PC-3 (cell line): ENCODE data around the gene TOX3. TPM values are rescaled to one million over a fixed set of nuclear protein-coding genes. Genes with fewer than 3 reads are reported as not detected.

Experiments
- ATAC-seq: fragments of 200-7000 bp; cut with Tn5 transposase; 2 replicates; pipeline ENCODE4 v1.9.1; 2020; ENCODE audit warnings: mild to moderate bottlenecking, moderate library complexity
- BruUV-seq: library from RNA; stranded (reverse); fragments of 400-500 nt; replicated peaks from 2 replicates; lab custom pipeline; 2021; lab: Mats Ljungman, UMichigan
- CTCF ChIA-PET: fragments of 300-600 bp; sonication (Branson Sonifier 250); formaldehyde crosslinking; loops from one replicate; lab custom pipeline; 2022; ENCODE audit warnings: antibody characterized with exemption; lab: Charles Lee
- POLR2A ChIA-PET: fragments of 300-600 bp; sonication (Branson Sonifier 250); formaldehyde crosslinking; loops from one replicate; lab custom pipeline; 2022; ENCODE audit warnings: antibody characterized with exemption; ENCODE audit not compliant: unreplicated experiment; lab: Charles Lee
- DNase-seq: peaks from one replicate; pipeline ENCODE4 v3.0.0-alpha.2; 2015
- H2AFZ ChIP-seq: fragments of 300-600 bp; sonication (generic); 2 replicates; pipeline ENCODE4 v1.6.0; 2016; ENCODE audit warnings: antibody characterized with exemption, low read length
- H3F3A ChIP-seq: fragments of 300-600 bp; sonication (generic); one replicate; pipeline ENCODE4 v1.6.0; 2017; ENCODE audit warnings: antibody characterized with exemption, low read length, control low read depth, mild to moderate bottlenecking; ENCODE audit not compliant: unreplicated experiment
- H3K27ac ChIP-seq: fragments of 300-600 bp; sonication (generic); 2 replicates; pipeline ENCODE4 v1.5.1; 2016; ENCODE audit warnings: mild to moderate bottlenecking, low read length
- H3K27me3 ChIP-seq: fragments of 300-600 bp; sonication (generic); 2 replicates; pipeline ENCODE4 v1.6.1; 2016; ENCODE audit warnings: low read length, mixed read lengths
- H3K36me3 ChIP-seq: fragments of 300-600 bp; sonication (generic); 2 replicates; pipeline ENCODE4 v1.6.1; 2016; ENCODE audit warnings: low read depth, mixed run types, low read length, mixed read lengths
- H3K4me1 ChIP-seq: fragments of 300-600 bp; sonication (generic); 2 replicates; pipeline ENCODE4 v1.5.1; 2016; ENCODE audit warnings: low read length; ENCODE audit not compliant: insufficient read depth
- H3K4me2 ChIP-seq: fragments of 300-600 bp; sonication (generic); 2 replicates; pipeline ENCODE4 v1.6.0; 2016; ENCODE audit warnings: low read length
- H3K4me3 ChIP-seq: fragments of 300-600 bp; sonication (generic); 2 replicates; pipeline ENCODE4 v1.5.1; 2016; ENCODE audit warnings: mild to moderate bottlenecking, low read length, mixed read lengths
- H3K79me2 ChIP-seq: fragments of 300-600 bp; sonication (generic); 2 replicates; pipeline ENCODE4 v1.6.1; 2017; ENCODE audit warnings: low read length, mixed read lengths
- H3K9ac ChIP-seq: fragments of 300-600 bp; sonication (generic); 2 replicates; pipeline ENCODE4 v1.6.0; 2016; ENCODE audit warnings: mild to moderate bottlenecking, low read length
- H3K9me2 ChIP-seq: fragments of 300-600 bp; sonication (generic); replicated peaks from 2 replicates; pipeline ENCODE4 v1.6.1; 2016; ENCODE audit warnings: mixed run types, low read length, mixed read lengths
- H3K9me3 ChIP-seq: fragments of 300-600 bp; sonication (generic); 2 replicates; pipeline ENCODE4 v1.6.1; 2016; ENCODE audit warnings: low read length, mixed read lengths
- H4K20me1 ChIP-seq: fragments of 300-600 bp; sonication (generic); 2 replicates; pipeline ENCODE4 v1.6.1; 2016; ENCODE audit warnings: low read length, mixed read lengths
- CTCF ChIP-seq: fragments of 300-600 bp; sonication (generic); conservative IDR thresholded peaks from 2 replicates; pipeline ENCODE4 v1.5.1; 2017; ENCODE audit warnings: antibody characterized with exemption, low read depth, mild to moderate bottlenecking, low read length
- EZH2 ChIP-seq: fragments of 300-600 bp; sonication (generic); IDR thresholded peaks from one replicate; pipeline ENCODE4 v1.6.1; 2017; ENCODE audit warnings: antibody characterized with exemption, mild to moderate bottlenecking, low read length; ENCODE audit not compliant: unreplicated experiment
- EZH2phosphoT487 ChIP-seq: fragments of 300-600 bp; sonication (generic); IDR thresholded peaks from 2 replicates; pipeline ENCODE4 v1.6.1; 2018; ENCODE audit warnings: mild to moderate bottlenecking, antibody characterized with exemption, low read length, borderline replicate concordance
- intact Hi-C: fragments of 100-400 bp; cut with micrococcal nuclease; formaldehyde crosslinking; loops from 2 replicates; pipeline ENCODE4 v1.9.0; 2023
- total RNA-seq: library from RNA; depleted of rRNA; stranded (reverse); fragments of >200 nt; gene quantifications from 2 replicates; pipeline ENCODE4 v1.2.3, GENCODE V29; 2014

TOX3 gene
- total RNA-seq, 1 experiment from 2014 or later, result not detected

GRCh38 chr16:52446080-52446479 is 100.9 kb downstream of the TOX3 start:
- H3K4me2 ChIP-seq, result no peak overlapping the region
- POLR2A ChIA-PET, result no interaction called here
- H3K36me3 ChIP-seq, result no peaks in the 10 kb centered on the region
- no peaks in the 10 kb centered on the region for H3K9me3 ChIP-seq
- no peaks in the 10 kb centered on the region for H3F3A ChIP-seq
- H3K9me2 ChIP-seq, result no peaks in the 10 kb centered on the region
- CTCF ChIA-PET, result no interaction called here
- H3K27ac ChIP-seq, result no peak overlapping the region
- intact Hi-C loops, result no loop called here
- TF ChIP-seq EZH2, result no peak
- no peak for TF ChIP-seq EZH2phosphoT487
- TF ChIP-seq CTCF, result no peak
- no peaks in the 10 kb centered on the region for H3K4me1 ChIP-seq
- no peak overlapping the region for H3K9ac ChIP-seq
- DNase-seq (no peak), ATAC-seq (no peak)
- no peak overlapping the region for H3K4me3 ChIP-seq
- H2AFZ ChIP-seq, result no peak overlapping the region
- H3K79me2 ChIP-seq, result no peaks in the 10 kb centered on the region
- BruUV-seq, result no TSS peak
- no peaks in the 10 kb centered on the region for H4K20me1 ChIP-seq
- no peaks in the 10 kb centered on the region for H3K27me3 ChIP-seq

GRCh38 chr16:52441886-52442285 is 105.1 kb downstream of the TOX3 start:
- Histone ChIP-seq H3K4me1 (no peaks in the 10 kb centered on the region), H3K27me3 (no peaks in the 10 kb centered on the region), H3K9me3 (no peaks in the 10 kb centered on the region), H3K9me2 (no peaks in the 10 kb centered on the region), H3K27ac (no peak overlapping the region), H2AFZ (no peak overlapping the region), H3K4me2 (no peak overlapping the region), H3F3A (no peaks in the 10 kb centered on the region), H3K9ac (no peak overlapping the region), H3K79me2 (no peaks in the 10 kb centered on the region), H3K4me3 (no peak overlapping the region), H3K36me3 (no peaks in the 10 kb centered on the region), H4K20me1 (no peaks in the 10 kb centered on the region)
- intact Hi-C loops, result no loop called here
- TF ChIP-seq EZH2phosphoT487 (no peak), EZH2 (no peak), CTCF (no peak)
- no peak for DNase-seq
- no peak for ATAC-seq
- CTCF ChIA-PET, result interaction anchor here (0.6 kb wide), 1 partner anchor 63 kb away, joined by 3 read pairs; no protein-coding TSS in a partner anchor
- POLR2A ChIA-PET, result no interaction called here
- BruUV-seq, result no TSS peak

GRCh38 chr16:52440248-52440647 is 106.7 kb downstream of the TOX3 start:
- Histone ChIP-seq H3K9me3 (no peaks in the 10 kb centered on the region), H3K9me2 (no peaks in the 10 kb centered on the region), H3K4me3 (no peak overlapping the region), H4K20me1 (no peaks in the 10 kb centered on the region), H3K27ac (no peak overlapping the region), H3K4me2 (no peak overlapping the region), H3K4me1 (no peaks in the 10 kb centered on the region), H2AFZ (no peak overlapping the region), H3F3A (no peaks in the 10 kb centered on the region), H3K9ac (no peak overlapping the region), H3K79me2 (no peaks in the 10 kb centered on the region), H3K36me3 (no peaks in the 10 kb centered on the region), H3K27me3 (no peaks in the 10 kb centered on the region)
- TF ChIP-seq EZH2phosphoT487 (no peak), CTCF (no peak), EZH2 (no peak)
- ChIA-PET CTCF (no interaction called here), POLR2A (no interaction called here)
- no peak for DNase-seq
- intact Hi-C loops, result no loop called here
- BruUV-seq, result no TSS peak
- no peak for ATAC-seq
